ENCODE measurements around the gene CALCOCO1. TPM values are rescaled to one million over a fixed set of nuclear protein-coding genes. Genes with fewer than 3 reads are reported as not detected.
"Not testable (repeated sequence)": the region's sequence is repeated elsewhere in the genome, so short reads cannot be mapped to it uniquely, and the experiment has no call there.

The CALCOCO1 gene
- total RNA-seq, 4 donors from 2014 or later, result 29.5 to 159 (median 52.2) TPM

GRCh38 chr12:53766881-53767280 lies 39.6 kb upstream of the CALCOCO1 start:
- no peaks in the 10 kb centered on the region for H3K36me3 ChIP-seq
- no peaks in the 10 kb centered on the region for H3K9me3 ChIP-seq
- H3K27me3 ChIP-seq, result peaks cover 0 to 84% (median 0%) of the 10 kb centered on the region in 4 donors
- H3K4me3 ChIP-seq, result no peak overlapping the region
- intact Hi-C loops (cut with DNase I), result no loop called here
- H3K4me1 ChIP-seq, result no peaks in the 10 kb centered on the region
- TF ChIP-seq, protein P1, sequence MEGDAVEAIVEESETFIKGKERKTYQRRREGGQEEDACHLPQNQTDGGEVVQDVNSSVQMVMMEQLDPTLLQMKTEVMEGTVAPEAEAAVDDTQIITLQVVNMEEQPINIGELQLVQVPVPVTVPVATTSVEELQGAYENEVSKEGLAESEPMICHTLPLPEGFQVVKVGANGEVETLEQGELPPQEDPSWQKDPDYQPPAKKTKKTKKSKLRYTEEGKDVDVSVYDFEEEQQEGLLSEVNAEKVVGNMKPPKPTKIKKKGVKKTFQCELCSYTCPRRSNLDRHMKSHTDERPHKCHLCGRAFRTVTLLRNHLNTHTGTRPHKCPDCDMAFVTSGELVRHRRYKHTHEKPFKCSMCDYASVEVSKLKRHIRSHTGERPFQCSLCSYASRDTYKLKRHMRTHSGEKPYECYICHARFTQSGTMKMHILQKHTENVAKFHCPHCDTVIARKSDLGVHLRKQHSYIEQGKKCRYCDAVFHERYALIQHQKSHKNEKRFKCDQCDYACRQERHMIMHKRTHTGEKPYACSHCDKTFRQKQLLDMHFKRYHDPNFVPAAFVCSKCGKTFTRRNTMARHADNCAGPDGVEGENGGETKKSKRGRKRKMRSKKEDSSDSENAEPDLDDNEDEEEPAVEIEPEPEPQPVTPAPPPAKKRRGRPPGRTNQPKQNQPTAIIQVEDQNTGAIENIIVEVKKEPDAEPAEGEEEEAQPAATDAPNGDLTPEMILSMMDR (IDR thresholded peaks at IDR 0.05), result no peak
- no peak for TF ChIP-seq POLR2A (IDR thresholded peaks at IDR 0.05)
- 70 to 82% methylated on average over 3 of the region's 3 CpGs for WGBS, 2 donors
- no peak overlapping the region for H3K27ac ChIP-seq
- no peak for DNase-seq

GRCh38 chr12:53765891-53766290 lies 38.6 kb upstream of the CALCOCO1 start:
- Histone ChIP-seq H3K27ac (no peak overlapping the region), H3K9me3 (no peaks in the 10 kb centered on the region), H3K36me3 (no peaks in the 10 kb centered on the region), H3K27me3 (peaks cover 0 to 86% (median 0%) of the 10 kb centered on the region in 4 donors), H3K4me1 (no peaks in the 10 kb centered on the region), H3K4me3 (no peak overlapping the region)
- no peak for DNase-seq
- intact Hi-C loops (cut with DNase I), result no loop called here
- WGBS, 2 donors, result 59 to 65% methylated on average over 2 of the region's 2 CpGs
- TF ChIP-seq POLR2A (IDR thresholded peaks at IDR 0.05), result no peak
- TF ChIP-seq, protein P1 (IDR thresholded peaks at IDR 0.05), result no peak

DNA sequence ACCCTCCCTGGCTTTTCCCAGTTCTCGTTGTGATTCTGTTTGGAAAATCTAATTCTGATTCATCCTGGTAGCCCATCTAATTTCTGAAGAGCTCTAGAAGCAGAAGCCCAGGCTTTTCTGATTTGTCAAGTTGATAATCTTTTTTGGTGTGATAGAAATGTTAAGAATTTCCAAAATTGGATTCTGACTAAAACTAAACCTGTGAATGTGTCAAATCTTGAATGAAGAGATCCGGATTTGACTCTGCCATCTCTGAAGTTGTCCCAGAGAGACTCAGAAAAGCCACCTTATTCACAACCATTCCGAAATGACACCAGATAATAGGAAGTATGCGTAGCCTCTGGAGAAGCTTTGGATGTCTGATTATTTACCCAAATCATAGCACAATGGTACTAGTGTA lies 37.4 kb upstream of the CALCOCO1 start:
- intact Hi-C loops (cut with DNase I), result no loop called here
- TF ChIP-seq, protein P1 (IDR thresholded peaks at IDR 0.05), result no peak
- TF ChIP-seq POLR2A (IDR thresholded peaks at IDR 0.05), result no peak

DNA sequence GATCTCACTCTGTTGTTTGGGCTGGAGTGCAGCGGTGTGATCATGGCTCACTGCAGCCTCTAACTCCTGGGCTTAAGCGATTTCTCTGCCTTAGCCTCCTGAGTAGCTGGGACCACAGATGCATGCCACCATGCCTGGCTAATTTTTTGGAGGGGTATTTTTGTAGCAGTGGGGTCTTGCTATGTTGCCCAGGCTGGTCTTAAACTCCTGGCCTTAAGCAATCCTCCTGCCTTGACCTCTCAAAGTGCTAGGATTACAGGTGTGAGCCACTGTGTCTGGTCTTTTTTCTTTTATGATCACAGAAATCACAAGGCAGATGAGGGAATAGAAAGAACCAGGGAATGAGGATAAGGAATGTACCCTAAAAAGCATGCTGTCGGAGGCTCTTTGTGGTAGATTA lies 35.5 kb upstream of the CALCOCO1 start:
- WGBS, 2 donors, result 88 to 89% methylated on average over 3 of the region's 3 CpGs
- not testable (repeated sequence) for H3K4me3 ChIP-seq

More for the DNA sequence above, 37.4 kb upstream of the CALCOCO1 start:
- Histone ChIP-seq H3K4me3 (no peak overlapping the region), H3K9me3 (no peaks in the 10 kb centered on the region), H3K27ac (no peak overlapping the region), H3K36me3 (no peaks in the 10 kb centered on the region), H3K27me3 (peaks cover 0 to 95% (median 0%) of the 10 kb centered on the region in 4 donors), H3K4me1 (no peaks in the 10 kb centered on the region)
- 62 to 71% methylated on average over 4 of the region's 4 CpGs for WGBS, 2 donors
- DNase-seq, result no peak

GRCh38 chr12:53761306-53761705 lies 34.1 kb upstream of the CALCOCO1 start:
- peaks cover 0 to 99% (median 3%) of the 10 kb centered on the region in 4 donors for H3K27me3 ChIP-seq
- no peak for DNase-seq

More for the DNA sequence above, 35.5 kb upstream of the CALCOCO1 start:
- H3K9me3 ChIP-seq; intact Hi-C loops (cut with DNase I); H3K4me1 ChIP-seq; H3K36me3 ChIP-seq; DNase-seq; H3K27ac ChIP-seq: not testable (repeated sequence)
- H3K27me3 ChIP-seq, result peaks cover 0 to 99% (median 2%) of the 10 kb centered on the region in 4 donors

More at GRCh38 chr12:53761306-53761705, 34.1 kb upstream of the CALCOCO1 start:
- Histone ChIP-seq H3K36me3 (no peaks in the 10 kb centered on the region), H3K9me3 (no peaks in the 10 kb centered on the region), H3K27ac (no peak overlapping the region), H3K4me1 (peaks cover 0 to 8% (median 4%) of the 10 kb centered on the region in 3 donors), H3K4me3 (no peak overlapping the region)
- TF ChIP-seq POLR2A (IDR thresholded peaks at IDR 0.05), result no peak
- TF ChIP-seq, protein P1 (IDR thresholded peaks at IDR 0.05), result no peak
- intact Hi-C loops (cut with DNase I), result no loop called here
